NB4 (cell line): Measurements from ENCODE around the gene BIRC7.
A peak's percentile ranks its signal among the peaks of the same experiment; 100 is the strongest.
"Not testable (repeated sequence)": the region's sequence is repeated elsewhere in the genome, so short reads cannot be mapped to it uniquely, and the experiment has no call there.

Experiments
- DNase-seq: peaks from one replicate; pipeline ENCODE4 v3.0.0; 2010; ENCODE audit warnings: low read depth
- H3K4me3 ChIP-seq: one replicate; pipeline ENCODE4 v1.5.1; 2011; ENCODE audit warnings: mild to moderate bottlenecking, low read depth, low read length, moderate library complexity
- MYC ChIP-seq: IDR thresholded peaks from 2 replicates; pipeline ENCODE4 v1.6.1; 2011; ENCODE audit warnings: low read depth, low read length
- POLR2A ChIP-seq: IDR thresholded peaks from 2 replicates; pipeline ENCODE4 v1.6.1; 2011; ENCODE audit warnings: mild to moderate bottlenecking; ENCODE audit not compliant: insufficient read length; ENCODE audit errors: extremely low read depth
- TF ChIP-seq, protein P1 (sequence below): IDR thresholded peaks from one replicate; pipeline ENCODE4 v1.5.1; 2012; ENCODE audit warnings: low read depth, low read length
- TF ChIP-seq, protein P2 (sequence below): IDR thresholded peaks from 2 replicates; pipeline ENCODE4 v1.6.1; 2011; ENCODE audit warnings: low read depth, low read length

The BIRC7 gene

DNA sequence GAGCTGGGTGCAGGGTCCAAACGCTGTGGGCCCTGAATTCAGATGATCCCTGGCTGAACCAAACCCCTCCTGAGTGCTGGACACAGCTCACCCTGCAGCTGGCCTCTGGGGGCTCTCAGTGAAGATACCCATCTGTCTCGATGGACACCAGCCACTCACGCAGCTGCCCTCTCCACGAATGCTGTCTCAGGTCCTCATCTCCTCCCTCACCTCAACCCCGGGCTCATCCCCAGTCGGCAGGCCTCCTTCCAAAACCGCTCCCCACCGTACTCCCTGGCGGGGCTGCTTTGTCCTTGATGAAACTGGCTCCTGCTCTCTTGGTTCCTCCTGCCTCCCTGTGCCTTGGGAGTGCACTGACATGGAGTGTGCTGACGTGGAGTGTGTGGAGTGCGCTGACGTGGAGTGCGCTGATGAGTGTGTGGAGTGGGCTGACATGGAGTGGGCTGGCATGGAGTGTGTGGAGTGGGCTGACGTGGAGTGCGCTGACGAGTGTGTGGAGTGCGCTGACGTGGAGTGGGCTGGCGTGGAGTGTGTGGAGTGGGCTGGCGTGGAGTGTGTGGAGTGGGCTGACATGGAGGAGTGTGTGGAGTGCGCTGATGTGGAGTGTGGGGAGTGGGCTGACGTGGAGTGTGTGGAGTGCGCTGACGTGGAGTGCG lies 15.7 kb upstream of the BIRC7 start:
- no peak for DNase-seq
- H3K4me3 ChIP-seq = no peak overlapping the region
- TF ChIP-seq, protein P1, sequence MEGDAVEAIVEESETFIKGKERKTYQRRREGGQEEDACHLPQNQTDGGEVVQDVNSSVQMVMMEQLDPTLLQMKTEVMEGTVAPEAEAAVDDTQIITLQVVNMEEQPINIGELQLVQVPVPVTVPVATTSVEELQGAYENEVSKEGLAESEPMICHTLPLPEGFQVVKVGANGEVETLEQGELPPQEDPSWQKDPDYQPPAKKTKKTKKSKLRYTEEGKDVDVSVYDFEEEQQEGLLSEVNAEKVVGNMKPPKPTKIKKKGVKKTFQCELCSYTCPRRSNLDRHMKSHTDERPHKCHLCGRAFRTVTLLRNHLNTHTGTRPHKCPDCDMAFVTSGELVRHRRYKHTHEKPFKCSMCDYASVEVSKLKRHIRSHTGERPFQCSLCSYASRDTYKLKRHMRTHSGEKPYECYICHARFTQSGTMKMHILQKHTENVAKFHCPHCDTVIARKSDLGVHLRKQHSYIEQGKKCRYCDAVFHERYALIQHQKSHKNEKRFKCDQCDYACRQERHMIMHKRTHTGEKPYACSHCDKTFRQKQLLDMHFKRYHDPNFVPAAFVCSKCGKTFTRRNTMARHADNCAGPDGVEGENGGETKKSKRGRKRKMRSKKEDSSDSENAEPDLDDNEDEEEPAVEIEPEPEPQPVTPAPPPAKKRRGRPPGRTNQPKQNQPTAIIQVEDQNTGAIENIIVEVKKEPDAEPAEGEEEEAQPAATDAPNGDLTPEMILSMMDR = no peak
- TF ChIP-seq POLR2A (no peak), MYC (no peak)
- TF ChIP-seq, protein P2, sequence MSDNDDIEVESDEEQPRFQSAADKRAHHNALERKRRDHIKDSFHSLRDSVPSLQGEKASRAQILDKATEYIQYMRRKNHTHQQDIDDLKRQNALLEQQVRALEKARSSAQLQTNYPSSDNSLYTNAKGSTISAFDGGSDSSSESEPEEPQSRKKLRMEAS = no peak

DNA sequence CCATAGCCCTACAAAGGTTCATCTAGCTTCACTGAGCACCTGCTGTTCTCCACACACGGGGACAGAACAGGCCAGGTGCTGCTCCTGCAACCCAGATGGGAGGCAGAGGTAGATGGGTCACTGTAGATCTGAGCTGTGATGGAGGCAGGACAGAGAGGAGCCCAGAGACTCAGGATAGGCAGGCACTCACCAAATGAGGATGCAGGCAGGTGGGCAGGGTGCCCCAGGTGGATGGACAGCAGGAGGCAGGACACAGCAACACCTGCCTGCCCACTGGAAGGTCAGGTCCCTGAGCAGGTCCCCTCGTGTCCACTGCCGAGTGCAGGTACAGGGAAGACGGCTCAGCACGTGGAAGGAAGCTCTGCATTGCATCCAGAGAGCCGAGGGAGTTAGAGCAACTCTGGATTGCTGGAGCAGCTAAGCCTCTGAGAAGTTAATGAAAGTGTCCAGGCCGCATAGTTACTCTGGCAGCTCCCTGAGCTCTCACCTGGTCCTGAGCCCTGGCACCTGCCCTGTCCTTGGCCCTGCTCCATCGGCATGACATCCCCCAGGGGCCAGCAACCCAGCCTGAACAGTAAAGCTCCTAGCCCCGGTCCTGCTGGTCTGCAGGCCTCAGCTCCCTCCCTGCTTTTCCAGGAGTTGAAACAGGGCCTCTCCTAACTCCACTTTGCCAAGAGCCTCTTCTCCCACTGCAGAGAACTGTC lies 14.9 kb upstream of the BIRC7 start:
- DNase-seq = no peak
- TF ChIP-seq POLR2A = no peak
- TF ChIP-seq, protein P1 = no peak
- no peak for TF ChIP-seq MYC

DNA sequence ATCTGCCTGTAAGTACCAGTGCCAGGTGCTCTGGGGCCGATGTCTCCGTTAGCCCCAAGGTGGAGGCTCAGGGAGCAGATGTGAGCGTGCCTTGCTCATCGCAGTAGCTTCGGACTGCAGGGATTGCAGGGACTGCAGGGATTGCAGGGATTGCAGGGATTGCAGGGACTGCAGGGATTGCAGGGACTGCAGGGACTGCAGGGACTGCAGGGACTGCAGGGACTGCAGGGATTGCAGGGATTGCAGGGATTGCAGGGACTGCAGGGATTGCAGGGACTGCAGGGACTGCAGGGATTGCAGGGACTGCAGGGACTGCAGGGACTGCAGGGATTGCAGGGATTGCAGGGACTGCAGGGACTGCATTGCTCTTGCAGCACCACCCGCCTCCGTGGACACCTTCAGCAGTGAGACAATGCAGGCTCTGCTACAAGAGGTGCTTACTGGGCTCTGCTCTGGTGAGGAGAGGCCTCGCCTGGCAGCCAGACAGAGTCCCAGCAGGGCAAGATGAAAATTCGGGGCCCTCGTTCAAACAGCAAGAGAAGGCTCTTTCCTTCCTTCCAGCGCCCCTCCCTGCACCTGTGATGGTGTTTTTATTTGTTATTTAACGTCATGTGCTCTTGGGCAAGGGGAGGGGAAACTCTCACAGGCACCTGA lies 14.2 kb upstream of the BIRC7 start:
- not testable (repeated sequence) for H3K4me3 ChIP-seq, DNase-seq

More for the DNA sequence above, 14.9 kb upstream of the BIRC7 start:
- no peak overlapping the region for H3K4me3 ChIP-seq

DNA sequence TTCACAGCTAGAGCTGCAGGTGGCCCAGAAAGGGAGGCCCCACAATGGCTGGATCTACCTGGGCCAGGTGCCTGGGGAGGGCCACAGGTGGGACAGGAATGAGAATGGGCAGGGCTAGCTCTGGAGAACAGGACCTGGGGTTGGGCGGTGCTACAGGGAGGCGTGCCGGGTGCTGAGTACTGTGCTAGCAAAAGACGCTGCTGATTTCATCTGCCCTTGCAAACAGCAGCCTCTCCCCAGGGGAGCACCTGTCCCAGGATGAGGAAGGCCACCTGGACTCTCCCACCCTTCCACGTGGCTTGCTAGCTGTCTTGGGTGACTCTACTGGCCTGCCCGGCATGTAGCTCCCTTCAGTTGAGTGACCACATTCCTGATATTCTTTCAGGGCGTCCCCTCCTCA lies 13.2 kb upstream of the BIRC7 start:
- H3K4me3 ChIP-seq = no peak overlapping the region
- no peak for TF ChIP-seq POLR2A
- TF ChIP-seq MYC = no peak
- TF ChIP-seq, protein P1 = no peak
- TF ChIP-seq, protein P2 = no peak
- no peak for DNase-seq

DNA sequence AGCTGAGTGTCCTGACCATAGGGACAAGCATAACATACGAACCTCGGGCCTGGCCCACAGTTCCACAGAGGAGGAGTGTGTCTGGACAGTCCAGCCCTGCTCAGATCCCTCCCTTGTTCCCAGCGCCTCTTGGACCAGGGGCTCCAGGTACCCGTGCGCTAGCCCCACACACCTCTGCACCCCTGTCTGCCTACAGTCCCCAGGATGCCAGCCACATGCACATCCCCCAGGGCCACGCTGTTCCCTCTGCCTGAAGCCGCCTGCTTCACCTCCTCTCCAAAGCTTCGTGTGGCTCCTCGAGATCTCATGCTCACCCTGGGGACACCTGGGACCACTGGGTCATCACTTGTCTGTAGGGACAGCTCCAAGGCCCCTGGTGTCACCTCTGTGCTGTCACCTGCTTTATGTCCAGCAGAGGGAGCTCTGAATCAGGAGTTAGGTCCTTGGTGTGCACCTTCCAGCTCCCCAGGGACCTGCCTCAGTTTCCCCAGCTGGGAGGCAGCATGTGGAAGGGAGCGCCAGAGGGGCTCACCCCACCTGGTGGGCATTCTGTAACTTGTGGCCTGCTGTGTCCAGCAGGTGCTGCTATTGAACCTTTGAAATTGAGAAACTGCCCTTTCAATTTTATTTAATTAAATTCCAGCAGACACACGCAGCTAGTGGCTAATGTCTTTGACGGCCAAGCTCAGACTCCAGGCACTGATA lies 12.4 kb upstream of the BIRC7 start:
- no peak overlapping the region for H3K4me3 ChIP-seq
- DNase-seq = peak; percentile 52
- TF ChIP-seq, protein P1 = peak; percentile 85
- TF ChIP-seq POLR2A = no peak
- no peak for TF ChIP-seq MYC

DNA sequence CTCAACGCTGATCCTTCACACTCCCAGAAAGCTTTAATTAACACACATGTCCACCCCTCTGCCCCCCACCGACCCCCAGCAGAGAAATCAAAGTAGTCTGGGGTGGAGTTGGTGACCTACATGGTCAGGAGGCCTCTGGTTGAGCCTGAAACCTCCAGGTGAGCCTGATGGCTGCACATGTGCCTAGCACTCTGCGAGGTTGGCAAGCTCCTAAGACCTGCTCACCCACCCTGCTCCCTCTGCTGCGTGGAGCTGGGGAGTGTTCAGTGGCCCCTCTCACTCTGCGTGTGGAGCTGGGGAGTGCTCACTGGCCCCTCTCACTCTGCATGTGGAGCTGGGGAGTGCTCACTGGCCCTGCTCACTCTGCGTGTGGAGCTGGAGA lies 11.9 kb upstream of the BIRC7 start:
- TF ChIP-seq POLR2A (no peak), MYC (no peak)
- TF ChIP-seq, protein P1 = no peak
- TF ChIP-seq, protein P2 = no peak
- H3K4me3 ChIP-seq = no peak overlapping the region
- DNase-seq = no peak
